ENCODE measurements around the gene SAMD14. TPM values are rescaled to one million over a fixed set of nuclear protein-coding genes. Genes with fewer than 3 reads are reported as not detected.

Gene SAMD14
- total RNA-seq, 1 experiment from 2014 or later = 3.4 TPM

GRCh38 chr17:50110591-50111349 lies 19.2 kb downstream of the SAMD14 start:
- H3K9me3 ChIP-seq = no peaks in the 10 kb centered on the region
- H3K36me3 ChIP-seq (ENCODE audit: control insufficient read depth, insufficient read depth, low read length) = no peaks in the 10 kb centered on the region
- TF ChIP-seq CTCF (IDR thresholded peaks at IDR 0.05; ENCODE audit: insufficient read depth in 1 of 2, low read depth in 1 of 2, low read length in 1 of 2, severe bottlenecking in 1 of 2, unreplicated experiment in 1 of 2) = no peak
- POLR2A ChIA-PET = interaction anchor here (0.6 kb wide), 1 partner anchor 208 kb away, joined by 3 read pairs; no protein-coding TSS in a partner anchor
- intact Hi-C loops (cut with micrococcal nuclease; ENCODE audit: unreplicated experiment) = no loop called here
- Mint-ChIP-seq H3K4me1 (ENCODE audit: low read depth, unreplicated experiment) (no peaks in the 10 kb centered on the region), H3K9me3 (ENCODE audit: unreplicated experiment) (no peaks in the 10 kb centered on the region), H3K27ac (ENCODE audit: unreplicated experiment) (no peak overlapping the region), H3K36me3 (ENCODE audit: insufficient read depth, unreplicated experiment) (no peaks in the 10 kb centered on the region), H3K27me3 (ENCODE audit: insufficient read depth, unreplicated experiment) (no peaks in the 10 kb centered on the region), H3K4me3 (ENCODE audit: unreplicated experiment) (no peak overlapping the region)
- peak; percentile 26 to 47 for DNase-seq
- no peaks in the 10 kb centered on the region for H3K27me3 ChIP-seq (replicated peaks; ENCODE audit: control insufficient read depth, insufficient read depth, low read length)
- CTCF ChIA-PET = interaction anchor here (1.1 to 2.4 kb wide), 5 partner anchors 28 to 130 kb away, joined by 5 to 7 read pairs (median 6); no protein-coding TSS in a partner anchor
- no TSS peak for BruUV-seq (replicated peaks)
- H3K4me3 ChIP-seq (ENCODE audit: low read depth, low read length) = no peak overlapping the region
- peaks cover 24% of the 10 kb centered on the region for H3K4me1 ChIP-seq

- no TSS peak for BruUV-seq (replicated peaks)
- Mint-ChIP-seq H3K27me3 (ENCODE audit: insufficient read depth, unreplicated experiment) (no peaks in the 10 kb centered on the region), H3K27ac (ENCODE audit: unreplicated experiment) (no peak overlapping the region), H3K36me3 (ENCODE audit: insufficient read depth, unreplicated experiment) (no peaks in the 10 kb centered on the region), H3K4me1 (ENCODE audit: low read depth, unreplicated experiment) (no peaks in the 10 kb centered on the region), H3K4me3 (ENCODE audit: unreplicated experiment) (no peak overlapping the region), H3K9me3 (ENCODE audit: unreplicated experiment) (no peaks in the 10 kb centered on the region)
- ChIA-PET CTCF (no interaction called here), POLR2A (no interaction called here)
- H3K4me1 ChIP-seq = peaks cover 24% of the 10 kb centered on the region
- TF ChIP-seq CTCF (IDR thresholded peaks at IDR 0.05; ENCODE audit: insufficient read depth in 1 of 2, low read depth in 1 of 2, low read length in 1 of 2, severe bottlenecking in 1 of 2, unreplicated experiment in 1 of 2) = no peak
- H3K27me3 ChIP-seq (replicated peaks; ENCODE audit: control insufficient read depth, insufficient read depth, low read length) = no peaks in the 10 kb centered on the region
- no peak for DNase-seq
- H3K4me3 ChIP-seq (ENCODE audit: low read depth, low read length) = no peak overlapping the region
- H3K36me3 ChIP-seq (ENCODE audit: control insufficient read depth, insufficient read depth, low read length) = no peaks in the 10 kb centered on the region
- no peaks in the 10 kb centered on the region for H3K9me3 ChIP-seq
- intact Hi-C loops (cut with micrococcal nuclease; ENCODE audit: unreplicated experiment) = no loop called here
These were observed 20.2 kb downstream of the SAMD14 start for GRCh38 chr17:50109785-50110184.

DNA sequence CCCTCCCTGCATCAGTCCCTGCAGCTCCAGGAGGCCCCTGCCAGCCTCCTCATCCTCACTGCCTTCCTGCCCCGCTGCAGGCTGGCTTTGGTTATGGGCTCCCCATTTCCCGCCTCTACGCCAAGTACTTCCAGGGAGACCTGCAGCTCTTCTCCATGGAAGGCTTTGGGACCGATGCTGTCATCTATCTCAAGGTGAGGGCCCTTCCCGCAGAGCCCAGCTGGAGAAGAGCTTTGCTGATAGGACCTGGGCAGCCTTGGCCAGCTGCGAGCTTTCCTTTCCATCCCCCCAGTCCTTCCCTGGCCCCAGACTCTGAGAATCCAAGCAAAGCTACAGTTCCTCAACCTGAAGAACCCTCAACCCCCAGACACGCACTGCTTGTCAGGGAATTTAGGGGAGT lies 20.8 kb downstream of the SAMD14 start:
- Mint-ChIP-seq H3K27ac (ENCODE audit: unreplicated experiment) (no peak overlapping the region), H3K9me3 (ENCODE audit: unreplicated experiment) (no peaks in the 10 kb centered on the region), H3K36me3 (ENCODE audit: insufficient read depth, unreplicated experiment) (no peaks in the 10 kb centered on the region), H3K4me3 (ENCODE audit: unreplicated experiment) (no peak overlapping the region), H3K27me3 (ENCODE audit: insufficient read depth, unreplicated experiment) (no peaks in the 10 kb centered on the region), H3K4me1 (ENCODE audit: low read depth, unreplicated experiment) (no peaks in the 10 kb centered on the region)
- Histone ChIP-seq H3K27me3 (replicated peaks; ENCODE audit: control insufficient read depth, insufficient read depth, low read length) (no peaks in the 10 kb centered on the region), H3K9me3 (no peaks in the 10 kb centered on the region), H3K4me1 (peaks cover 24% of the 10 kb centered on the region), H3K4me3 (ENCODE audit: low read depth, low read length) (no peak overlapping the region), H3K36me3 (ENCODE audit: control insufficient read depth, insufficient read depth, low read length) (no peaks in the 10 kb centered on the region)
- no peak for TF ChIP-seq CTCF (IDR thresholded peaks at IDR 0.05; ENCODE audit: insufficient read depth in 1 of 2, low read depth in 1 of 2, low read length in 1 of 2, severe bottlenecking in 1 of 2, unreplicated experiment in 1 of 2)
- no TSS peak for BruUV-seq (replicated peaks)
- ChIA-PET POLR2A (no interaction called here), CTCF (no interaction called here)
- intact Hi-C loops (cut with micrococcal nuclease; ENCODE audit: unreplicated experiment) = no loop called here
- no peak for DNase-seq

Data from Caco-2 (cell line).